HepG2 (cell line): ENCODE measurements around the gene R3HDM4. TPM values are rescaled to one million over a fixed set of nuclear protein-coding genes. Genes with fewer than 3 reads are reported as not detected.

ENCODE experiments used
- ATF1 ChIP-seq: IDR thresholded peaks from 2 replicates; pipeline ENCODE4 v1.6.1; 2016; ENCODE audit warnings: mild to moderate bottlenecking, control low read depth
- ATF7-NPFF ChIP-seq: sonication (generic); formaldehyde crosslinking; IDR thresholded peaks from 2 replicates; pipeline ENCODE4 v1.8.1; 2023; ENCODE audit warnings: mild to moderate bottlenecking, low read depth, missing genetic modification reagents, moderate library complexity
- CC2D1A ChIP-seq: sonication (generic); formaldehyde crosslinking; IDR thresholded peaks from 2 replicates; pipeline ENCODE4 v1.8.1; 2023; ENCODE audit warnings: mild to moderate bottlenecking, missing genetic modification reagents
- DNMT3B ChIP-seq: conservative IDR thresholded peaks from 2 replicates; pipeline ENCODE4 v1.6.1; 2016; ENCODE audit warnings: missing biosample characterization, control low read depth
- IRX3 ChIP-seq: sonication (generic); formaldehyde crosslinking; IDR thresholded peaks from 2 replicates; pipeline ENCODE4 v1.8.1; 2023; ENCODE audit warnings: mild to moderate bottlenecking, low read depth, missing genetic modification reagents, borderline replicate concordance
- LBX2 ChIP-seq: sonication (generic); formaldehyde crosslinking; IDR thresholded peaks from 2 replicates; pipeline ENCODE4 v1.5.0; 2020; ENCODE audit warnings: missing genetic modification reagents, mild to moderate bottlenecking, borderline replicate concordance
- MAX ChIP-seq: IDR thresholded peaks from 2 replicates; pipeline ENCODE4 v1.6.1; 2012; ENCODE audit warnings: inconsistent platforms
- NFKB2 ChIP-seq: sonication (generic); formaldehyde crosslinking; IDR thresholded peaks from 2 replicates; pipeline ENCODE4 v1.4.0; 2020; ENCODE audit warnings: missing genetic modification reagents, borderline replicate concordance
- PATZ1 ChIP-seq: sonication (generic); formaldehyde crosslinking; IDR thresholded peaks from 2 replicates; pipeline ENCODE4 v1.4.0; 2020; ENCODE audit warnings: missing genetic modification reagents
- POLR2AphosphoS5 ChIP-seq: IDR thresholded peaks from 2 replicates; pipeline ENCODE4 v1.6.1; 2012; ENCODE audit warnings: low read depth, low read length
- SMAD1 ChIP-seq: sonication (generic); formaldehyde crosslinking; IDR thresholded peaks from 2 replicates; pipeline ENCODE4 v1.4.0; 2020; ENCODE audit warnings: missing genetic modification reagents, low read depth, mild to moderate bottlenecking, borderline replicate concordance
- SSRP1 ChIP-seq: IDR thresholded peaks from 2 replicates; pipeline ENCODE4 v1.6.1; 2016; ENCODE audit warnings: control low read depth
- YY1 ChIP-seq: IDR thresholded peaks from 2 replicates; pipeline ENCODE4 v1.6.1; 2011; ENCODE audit warnings: low read length, low read depth, moderate library complexity, mild to moderate bottlenecking; ENCODE audit not compliant: insufficient read depth, insufficient replicate concordance
- ZFP90 ChIP-seq: sonication (generic); formaldehyde crosslinking; IDR thresholded peaks from 2 replicates; pipeline ENCODE4 v1.8.0; 2022; ENCODE audit warnings: missing genetic modification reagents, mild to moderate bottlenecking, inconsistent platforms, borderline replicate concordance
- ZNF441 ChIP-seq: sonication (generic); formaldehyde crosslinking; IDR thresholded peaks from 2 replicates; pipeline ENCODE4 v1.7.0; 2021; ENCODE audit warnings: missing genetic modification reagents, borderline replicate concordance
- polyA plus RNA-seq, 8 experiments: library from polyadenylated mRNA; depleted of rRNA in 3 of 8; stranded (reverse) in 7 of 8; unstranded in 1 of 8; fragments of >200 nt; fragmentation: Illumina TruSeq in 4 of 8; extraction: Trizol in 4 of 8; gene quantifications; 2 replicates each; pipeline versions ENCODE4 v1.2.1 to v1.2.3, GENCODE V29; 2011 to 2016; ENCODE audit warnings: low read depth in 4 of 8, missing spikeins in 1 of 8, mixed read lengths in 1 of 8; ENCODE audit not compliant: insufficient read depth in 1 of 8
- total RNA-seq, 5 experiments: library from RNA; depleted of rRNA; stranded (reverse); fragments of >200 nt; fragmentation: Illumina TruSeq; extraction: Trizol; gene quantifications; 2 replicates each; pipeline ENCODE4 v1.2.3, GENCODE V29; 2016; ENCODE audit warnings: low read depth in 1 of 5
- TF ChIP-seq, protein P1 (sequence below): sonication (generic); formaldehyde crosslinking; IDR thresholded peaks from 2 replicates; pipeline ENCODE4 v1.4.0; 2020; ENCODE audit warnings: missing genetic modification reagents, borderline replicate concordance

R3HDM4 gene
- total and polyA plus RNA-seq, 2 of the 13 experiments (the other 11 are each of a cell fraction or from before 2014, with no cell fraction given): 26.2 to 26.9 TPM

DNA sequence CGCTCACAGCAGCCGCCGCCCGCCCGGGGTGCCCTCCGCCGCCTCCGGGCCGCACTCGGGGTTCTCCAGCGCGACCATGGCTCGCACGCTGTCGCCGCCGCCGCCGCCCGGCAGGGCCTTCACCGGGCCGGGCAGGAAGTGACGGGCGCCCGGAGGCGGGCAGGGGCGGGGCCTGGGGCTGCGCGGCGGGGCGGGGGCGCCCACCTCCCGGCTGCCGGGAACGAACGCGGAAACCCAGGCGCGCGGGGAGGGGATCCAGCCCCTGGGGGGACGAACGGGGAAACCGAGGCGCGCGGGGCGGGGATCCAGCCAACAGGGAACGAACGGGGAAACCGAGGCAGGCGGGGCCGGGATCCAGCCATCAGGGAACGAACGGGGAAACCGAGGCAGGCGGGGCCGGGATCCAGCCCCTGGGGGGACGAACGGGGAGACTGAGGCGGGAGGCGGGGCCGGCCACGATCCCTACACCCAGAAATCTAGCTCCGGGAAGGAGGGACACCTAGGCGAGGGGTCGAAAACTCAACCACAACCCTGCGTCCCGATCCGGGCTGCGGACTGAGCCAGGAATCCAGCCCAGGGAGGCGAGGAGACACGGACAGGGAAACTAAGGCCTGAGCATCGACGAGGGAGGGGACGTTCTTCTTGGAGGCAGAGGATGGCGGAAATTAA is at the start of gene R3HDM4 (continued):
- TF ChIP-seq PATZ1 (CRISPR knock-in tag) (peak; percentile 35; the same call in 1 of the 2 replicates), ATF7-NPFF (0 out of 2 replicates have a peak, but pooled peaks have one; percentile 30), CC2D1A (CRISPR knock-in tag) (no peak), SSRP1 (CRISPR knock-in tag) (no peak), YY1 (peak; percentile 43), DNMT3B (CRISPR knock-in tag) (no peak), MAX (peak; percentile 60), SMAD1 (no peak), LBX2 (no peak), ATF1 (no peak), IRX3 (no peak), ZFP90 (CRISPR knock-in tag) (no peak), POLR2AphosphoS5 (0 out of 2 replicates have a peak, but pooled peaks have one; percentile 23), ZNF441 (CRISPR knock-in tag) (no peak), NFKB2 (CRISPR knock-in tag) (0 out of 2 replicates have a peak, but pooled peaks have one; percentile 44)
- TF ChIP-seq, protein P1, sequence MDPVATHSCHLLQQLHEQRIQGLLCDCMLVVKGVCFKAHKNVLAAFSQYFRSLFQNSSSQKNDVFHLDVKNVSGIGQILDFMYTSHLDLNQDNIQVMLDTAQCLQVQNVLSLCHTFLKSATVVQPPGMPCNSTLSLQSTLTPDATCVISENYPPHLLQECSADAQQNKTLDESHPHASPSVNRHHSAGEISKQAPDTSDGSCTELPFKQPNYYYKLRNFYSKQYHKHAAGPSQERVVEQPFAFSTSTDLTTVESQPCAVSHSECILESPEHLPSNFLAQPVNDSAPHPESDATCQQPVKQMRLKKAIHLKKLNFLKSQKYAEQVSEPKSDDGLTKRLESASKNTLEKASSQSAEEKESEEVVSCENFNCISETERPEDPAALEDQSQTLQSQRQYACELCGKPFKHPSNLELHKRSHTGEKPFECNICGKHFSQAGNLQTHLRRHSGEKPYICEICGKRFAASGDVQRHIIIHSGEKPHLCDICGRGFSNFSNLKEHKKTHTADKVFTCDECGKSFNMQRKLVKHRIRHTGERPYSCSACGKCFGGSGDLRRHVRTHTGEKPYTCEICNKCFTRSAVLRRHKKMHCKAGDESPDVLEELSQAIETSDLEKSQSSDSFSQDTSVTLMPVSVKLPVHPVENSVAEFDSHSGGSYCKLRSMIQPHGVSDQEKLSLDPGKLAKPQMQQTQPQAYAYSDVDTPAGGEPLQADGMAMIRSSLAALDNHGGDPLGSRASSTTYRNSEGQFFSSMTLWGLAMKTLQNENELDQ (CRISPR knock-in tag): no peak
